SHP77 treated with DMSO at 0.1 percent for 48 hours (cell line): ENCODE results near the gene CGN.

ENCODE experiments used
- DNase-seq: peaks from one replicate; lab custom pipeline; 2025; lab: John Stamatoyannopoulos, UW

Gene CGN

GRCh38 chr1:151499930-151500329 is 11.3 kb upstream of the CGN start:
- no peak for DNase-seq

- DNase-seq = no peak
Measured at GRCh38 chr1:151501474-151501873, 9.7 kb upstream of the CGN start.

GRCh38 chr1:151502035-151502700 is 9.0 kb upstream of the CGN start:
- no peak for DNase-seq

- no peak for DNase-seq
Measured at GRCh38 chr1:151502859-151503780, 8.1 kb upstream of the CGN start.

GRCh38 chr1:151504252-151504651 is 6.9 kb upstream of the CGN start:
- no peak for DNase-seq

- DNase-seq = no peak
Measured at GRCh38 chr1:151504759-151505158, 6.4 kb upstream of the CGN start.

- no peak for DNase-seq
Measured at GRCh38 chr1:151508833-151509232, 2.4 kb upstream of the CGN start.

GRCh38 chr1:151509350-151510019 is 1.7 kb upstream of the CGN start:
- no peak for DNase-seq

GRCh38 chr1:151510020-151510405 is 1.2 kb upstream of the CGN start:
- no peak for DNase-seq

- DNase-seq = no peak
Measured at GRCh38 chr1:151510614-151510956, 602 bp upstream of the CGN start.

- DNase-seq = peak; percentile 62
Measured at GRCh38 chr1:151511636-151512215, 539 bp downstream of the CGN start.

- no peak for DNase-seq
Measured at GRCh38 chr1:151512326-151512725, 1.1 kb downstream of the CGN start.

GRCh38 chr1:151512801-151513625 is 1.8 kb downstream of the CGN start:
- DNase-seq = no peak

GRCh38 chr1:151513626-151514121 is 2.5 kb downstream of the CGN start:
- no peak for DNase-seq

GRCh38 chr1:151514366-151514765 is 3.2 kb downstream of the CGN start:
- DNase-seq = no peak

GRCh38 chr1:151515265-151515664 is 4.1 kb downstream of the CGN start:
- no peak for DNase-seq

- no peak for DNase-seq
Measured at GRCh38 chr1:151516031-151516511, 4.9 kb downstream of the CGN start.

GRCh38 chr1:151518431-151518830 is 7.2 kb downstream of the CGN start:
- DNase-seq = no peak

- no peak for DNase-seq
Measured at GRCh38 chr1:151518936-151519335, 7.7 kb downstream of the CGN start.

GRCh38 chr1:151519667-151520066 is 8.5 kb downstream of the CGN start:
- no peak for DNase-seq

GRCh38 chr1:151520359-151520758 is 9.2 kb downstream of the CGN start:
- no peak for DNase-seq
